NCI-H748 treated with DMSO at 0.1 percent for 48 hours (cell line): ENCODE measurements around the gene CST1.

Experiments used
- DNase-seq: peaks from one replicate; lab custom pipeline; 2025; lab: John Stamatoyannopoulos, UW

CST1 gene

GRCh38 chr20:23702021-23702420 is 48.7 kb downstream of the CST1 start:
- DNase-seq, result no peak

- no peak for DNase-seq
Measured at GRCh38 chr20:23700931-23701330, 49.8 kb downstream of the CST1 start.

GRCh38 chr20:23697947-23698346 is 52.8 kb downstream of the CST1 start:
- DNase-seq, result no peak
